ENCODE measurements around the gene HAUS7.

GRCh38 chrX:153492543-153492942 is 22.2 kb upstream of the HAUS7 start:
- TF ChIP-seq FOXP2 (optimal IDR thresholded peaks at IDR 0.05; ENCODE audit: control extremely low read depth, extremely low read length, insufficient read depth) (no peak), POLR2AphosphoS5 (IDR thresholded peaks at IDR 0.05; ENCODE audit: borderline replicate concordance, low read depth, low read length) (no peak), EZH2 (IDR thresholded peaks at IDR 0.05) (no peak)

All from SK-N-MC (cell line).